ENCODE measurements around the gene WFDC8.

DNA sequence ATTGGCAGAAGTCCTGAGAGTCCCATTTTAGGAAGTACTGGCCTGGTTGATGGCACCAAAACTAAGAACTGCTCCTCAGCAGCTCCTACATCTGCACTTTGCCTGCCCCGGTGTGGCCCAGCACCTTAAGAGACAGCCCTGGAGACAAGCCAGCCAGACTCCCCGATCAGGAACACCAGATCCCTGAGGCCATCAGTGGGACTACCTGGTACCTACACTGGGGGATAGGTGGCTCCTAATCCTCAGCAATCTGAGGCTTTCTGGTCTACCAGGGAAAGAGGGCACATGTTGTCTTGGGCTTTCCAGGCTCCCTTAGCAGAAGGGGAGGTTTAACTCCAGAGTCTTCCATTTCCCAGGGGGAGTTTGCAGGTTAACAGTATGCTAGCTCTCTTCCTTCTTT lies 39.7 kb downstream of the WFDC8 start, which contains the start of gene WFDC6:
- TF ChIP-seq, protein P1, sequence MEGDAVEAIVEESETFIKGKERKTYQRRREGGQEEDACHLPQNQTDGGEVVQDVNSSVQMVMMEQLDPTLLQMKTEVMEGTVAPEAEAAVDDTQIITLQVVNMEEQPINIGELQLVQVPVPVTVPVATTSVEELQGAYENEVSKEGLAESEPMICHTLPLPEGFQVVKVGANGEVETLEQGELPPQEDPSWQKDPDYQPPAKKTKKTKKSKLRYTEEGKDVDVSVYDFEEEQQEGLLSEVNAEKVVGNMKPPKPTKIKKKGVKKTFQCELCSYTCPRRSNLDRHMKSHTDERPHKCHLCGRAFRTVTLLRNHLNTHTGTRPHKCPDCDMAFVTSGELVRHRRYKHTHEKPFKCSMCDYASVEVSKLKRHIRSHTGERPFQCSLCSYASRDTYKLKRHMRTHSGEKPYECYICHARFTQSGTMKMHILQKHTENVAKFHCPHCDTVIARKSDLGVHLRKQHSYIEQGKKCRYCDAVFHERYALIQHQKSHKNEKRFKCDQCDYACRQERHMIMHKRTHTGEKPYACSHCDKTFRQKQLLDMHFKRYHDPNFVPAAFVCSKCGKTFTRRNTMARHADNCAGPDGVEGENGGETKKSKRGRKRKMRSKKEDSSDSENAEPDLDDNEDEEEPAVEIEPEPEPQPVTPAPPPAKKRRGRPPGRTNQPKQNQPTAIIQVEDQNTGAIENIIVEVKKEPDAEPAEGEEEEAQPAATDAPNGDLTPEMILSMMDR (conservative IDR thresholded peaks at IDR 0.05 in 1 of 2, IDR thresholded peaks at IDR 0.05 in 1 of 2; ENCODE audit: low read depth in 1 of 2, low read length in 2 of 2), result no peak
- no peak for TF ChIP-seq EZH2 (IDR thresholded peaks at IDR 0.05; ENCODE audit: low read length, missing control alignments)

Measured in fibroblast of lung (primary cell).